Neuronal stem cell (in vitro differentiated cells): ENCODE data around the gene TMEM191C.
"Not testable (repeated sequence)": the region's sequence is repeated elsewhere in the genome, so short reads cannot be mapped to it uniquely, and the experiment has no call there.

Experiments
- DNase-seq: peaks from one replicate; pipeline ENCODE4 v3.0.0-alpha.2; 2013; ENCODE audit warnings: low spot score
- H2AFZ ChIP-seq: one replicate; pipeline ENCODE4 v1.6.1; 2013; ENCODE audit warnings: mild to moderate bottlenecking, low read length, inconsistent platforms
- H2AK5ac ChIP-seq: 2 replicates; pipeline ENCODE4 v1.6.1; 2013; ENCODE audit warnings: low read depth, mild to moderate bottlenecking, inconsistent platforms, low read length, moderate library complexity, mixed read lengths
- H2BK120ac ChIP-seq: 2 replicates; pipeline ENCODE4 v1.6.1; 2013; ENCODE audit warnings: low read depth, mild to moderate bottlenecking, inconsistent platforms, low read length, moderate library complexity, mixed read lengths
- H2BK12ac ChIP-seq: one replicate; pipeline ENCODE4 v1.6.1; 2013; ENCODE audit warnings: low read length, inconsistent platforms
- H2BK15ac ChIP-seq: 2 replicates; pipeline ENCODE4 v1.6.1; 2013; ENCODE audit warnings: mild to moderate bottlenecking, low read length, inconsistent platforms, mixed read lengths
- H2BK5ac ChIP-seq: one replicate; pipeline ENCODE4 v1.6.1; 2013; ENCODE audit warnings: inconsistent platforms, mild to moderate bottlenecking, low read length, moderate library complexity
- H3K14ac ChIP-seq: one replicate; pipeline ENCODE4 v1.6.1; 2013; ENCODE audit warnings: low read length, inconsistent platforms
- H3K18ac ChIP-seq: 2 replicates; pipeline ENCODE4 v1.6.1; 2013; ENCODE audit warnings: low read length, inconsistent platforms
- H3K23ac ChIP-seq: 2 replicates; pipeline ENCODE4 v1.6.1; 2013; ENCODE audit warnings: low read depth, mild to moderate bottlenecking, mixed read lengths, low read length, inconsistent platforms; ENCODE audit not compliant: poor library complexity
- H3K27ac ChIP-seq: replicated peaks from 3 replicates; pipeline ENCODE4 v1.5.1; 2013; ENCODE audit warnings: low read length, inconsistent platforms
- H3K27me3 ChIP-seq, 3 experiments: 2 replicates each; pipeline ENCODE4 v1.6.1; 2013; ENCODE audit warnings: low read length in 3 of 3, mild to moderate bottlenecking in 2 of 3, inconsistent platforms in 1 of 3, low read depth in 1 of 3, mixed read lengths in 1 of 3, moderate library complexity in 1 of 3; ENCODE audit not compliant: control insufficient read depth in 3 of 3, insufficient read depth in 3 of 3
- H3K36me3 ChIP-seq, 2 donors: replicated peaks in 1 of 2; 2 replicates each; pipeline ENCODE4 v1.6.1; 2013; ENCODE audit warnings: low read length in 2 of 2; ENCODE audit not compliant: control insufficient read depth in 2 of 2, insufficient read depth in 2 of 2
- H3K4ac ChIP-seq: 2 replicates; pipeline ENCODE4 v1.6.1; 2013; ENCODE audit warnings: inconsistent platforms, mild to moderate bottlenecking, low read length, moderate library complexity
- H3K4me1 ChIP-seq, 2 donors: 1 replicate in 1 of 2; 2 replicates in 1 of 2; pipeline ENCODE4 v1.6.1; 2013; ENCODE audit warnings: low read length in 2 of 2, low read depth in 1 of 2; ENCODE audit not compliant: control insufficient read depth in 2 of 2, insufficient read depth in 1 of 2
- H3K4me2 ChIP-seq: one replicate; pipeline ENCODE4 v1.6.1; 2013; ENCODE audit warnings: mild to moderate bottlenecking, low read length, inconsistent platforms; ENCODE audit not compliant: insufficient read depth, poor library complexity, severe bottlenecking
- H3K4me3 ChIP-seq, 2 donors: 2 replicates each; pipeline ENCODE4 v1.5.1; 2013; ENCODE audit warnings: low read length in 2 of 2, mild to moderate bottlenecking in 2 of 2, inconsistent platforms in 1 of 2, moderate library complexity in 1 of 2
- H3K79me1 ChIP-seq: one replicate; pipeline ENCODE4 v1.6.1; 2013; ENCODE audit warnings: low read depth, mild to moderate bottlenecking, inconsistent platforms, low read length, moderate library complexity
- H3K9ac ChIP-seq: one replicate; pipeline ENCODE4 v1.6.1; 2013; ENCODE audit warnings: mild to moderate bottlenecking, low read depth, low read length, inconsistent platforms; ENCODE audit not compliant: poor library complexity
- H3K9me3 ChIP-seq, 2 donors: replicated peaks in 1 of 2; 2 replicates each; pipeline versions ENCODE3 to v1.6.1; 2013; ENCODE audit warnings: low read length in 2 of 2, mild to moderate bottlenecking in 2 of 2, inconsistent platforms in 1 of 2, low read depth in 1 of 2, mixed read lengths in 1 of 2, moderate library complexity in 1 of 2; ENCODE audit not compliant: control insufficient read depth in 2 of 2, insufficient read depth in 1 of 2
- H4K8ac ChIP-seq: one replicate; pipeline ENCODE4 v1.6.1; 2013; ENCODE audit warnings: low read depth, mild to moderate bottlenecking, inconsistent platforms, low read length, moderate library complexity
- H4K91ac ChIP-seq: one replicate; pipeline ENCODE4 v1.6.1; 2013; ENCODE audit warnings: low read length, low read depth, mild to moderate bottlenecking, inconsistent platforms; ENCODE audit not compliant: poor library complexity
- WGBS, 2 donors: extraction: QIAGEN DNeasy Blood & Tissue Kit; methylation state at CpG; one replicate each; pipeline ENCODE4 v1.1.7; 2013; ENCODE audit warnings: missing lambda C conversion rate in 2 of 2, mixed read lengths in 1 of 2; ENCODE audit not compliant: insufficient read length in 2 of 2, insufficient replicate concordance in 1 of 2; ENCODE audit errors: extremely low coverage in 2 of 2; 5-methylcytosine and 5-hydroxymethylcytosine counted together

Gene TMEM191C

DNA sequence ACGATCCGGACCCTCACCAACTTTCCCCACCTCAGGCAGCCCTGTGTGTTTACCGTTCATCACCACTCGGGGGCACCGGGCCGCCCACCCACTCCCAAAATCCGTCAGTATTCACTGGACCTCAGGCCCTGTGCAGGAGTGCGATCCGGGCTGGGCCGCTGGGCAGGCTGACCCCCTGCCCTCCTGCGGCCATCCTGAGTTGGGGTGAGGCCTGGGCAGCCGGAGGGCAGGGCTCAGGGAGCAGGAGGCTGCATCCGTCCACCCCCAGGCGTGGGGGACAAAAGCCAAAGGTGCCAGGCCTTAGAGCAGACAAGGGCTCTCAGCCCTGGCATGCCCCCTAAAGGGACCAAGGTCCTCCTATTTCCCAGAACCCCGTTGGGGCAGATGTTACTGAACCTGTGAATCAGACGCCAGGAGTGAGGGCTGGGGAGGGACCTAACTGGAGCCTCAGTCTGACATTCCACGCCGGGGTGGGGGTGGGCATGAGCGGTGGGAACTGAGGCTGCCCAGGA, 16.8 kb upstream of the TMEM191C start:
- H3K27me3 ChIP-seq: no peaks in the 10 kb centered on the region
- WGBS, 2 donors: no CpG with 5 or more reads among the region's 19 CpGs
- H2BK15ac ChIP-seq: no peak overlapping the region
- H3K9me3 ChIP-seq: peaks cover 0 to 3% of the 10 kb centered on the region in 2 donors
- peak overlapping the region; percentile 44 for H3K9ac ChIP-seq
- no peak overlapping the region for H3K4ac ChIP-seq
- no peak overlapping the region for H4K8ac ChIP-seq
- H3K23ac ChIP-seq: no peak overlapping the region
- no peak overlapping the region for H2AFZ ChIP-seq
- H2BK12ac ChIP-seq: no peak overlapping the region
- peaks cover under 1 to 3% of the 10 kb centered on the region in 2 donors for H3K4me1 ChIP-seq
- no peak overlapping the region for H2AK5ac ChIP-seq
- peaks cover 17 to 56% of the 10 kb centered on the region in 2 donors for H3K36me3 ChIP-seq
- peak overlapping the region; percentile 64 for H3K18ac ChIP-seq
- H3K4me3 ChIP-seq: no peak overlapping the region
- DNase-seq: no peak
- no peak overlapping the region for H4K91ac ChIP-seq
- H3K14ac ChIP-seq: no peak overlapping the region
- H3K4me2 ChIP-seq: no peak overlapping the region
- H2BK120ac ChIP-seq: no peak overlapping the region
- H3K27ac ChIP-seq: no peak overlapping the region
- H3K79me1 ChIP-seq: peaks cover 7% of the 10 kb centered on the region
- H2BK5ac ChIP-seq: no peak overlapping the region

DNA sequence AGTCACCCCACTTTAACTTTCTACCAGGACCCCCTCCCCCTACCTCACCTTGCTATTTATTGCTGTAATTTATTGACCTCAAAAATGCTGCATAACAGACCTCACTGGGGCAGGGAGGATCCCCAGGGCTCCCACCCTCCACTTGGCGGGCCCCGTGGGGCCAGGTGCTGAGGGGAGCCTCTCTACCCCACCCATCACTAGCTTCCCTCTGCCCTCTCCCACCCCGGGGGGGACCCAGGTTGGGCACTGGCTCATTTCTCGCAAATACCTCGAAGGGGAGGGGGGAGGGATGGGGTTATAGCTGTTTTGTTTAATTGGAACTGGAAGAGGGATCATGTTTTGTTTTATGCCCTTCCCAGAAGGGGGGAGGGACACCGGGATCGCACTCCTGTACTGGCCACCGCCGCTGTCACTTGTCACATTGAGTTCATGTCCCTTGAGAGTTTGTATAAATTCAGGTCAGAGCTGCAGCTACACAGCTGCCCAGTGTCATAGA, 16.3 kb upstream of the TMEM191C start:
- Histone ChIP-seq H3K27ac (no peak overlapping the region), H2BK120ac (no peak overlapping the region), H3K9ac (no peak overlapping the region), H2BK15ac (no peak overlapping the region), H3K36me3 (peaks cover 16 to 51% of the 10 kb centered on the region in 2 donors), H3K4ac (no peak overlapping the region), H2BK5ac (no peak overlapping the region), H2BK12ac (no peak overlapping the region), H3K79me1 (peaks cover 7% of the 10 kb centered on the region), H3K14ac (no peak overlapping the region), H2AK5ac (no peak overlapping the region), H3K4me1 (peaks cover 4 to 6% of the 10 kb centered on the region in 2 donors), H3K4me3 (no peak overlapping the region), H3K27me3 (no peaks in the 10 kb centered on the region), H4K91ac (no peak overlapping the region), H3K9me3 (peaks cover 0 to 3% of the 10 kb centered on the region in 2 donors), H3K4me2 (no peak overlapping the region), H3K18ac (no peak overlapping the region), H3K23ac (no peak overlapping the region), H2AFZ (no peak overlapping the region), H4K8ac (no peak overlapping the region)
- no peak for DNase-seq
- WGBS, 2 donors: no CpG with 5 or more reads among the region's 9 CpGs

DNA sequence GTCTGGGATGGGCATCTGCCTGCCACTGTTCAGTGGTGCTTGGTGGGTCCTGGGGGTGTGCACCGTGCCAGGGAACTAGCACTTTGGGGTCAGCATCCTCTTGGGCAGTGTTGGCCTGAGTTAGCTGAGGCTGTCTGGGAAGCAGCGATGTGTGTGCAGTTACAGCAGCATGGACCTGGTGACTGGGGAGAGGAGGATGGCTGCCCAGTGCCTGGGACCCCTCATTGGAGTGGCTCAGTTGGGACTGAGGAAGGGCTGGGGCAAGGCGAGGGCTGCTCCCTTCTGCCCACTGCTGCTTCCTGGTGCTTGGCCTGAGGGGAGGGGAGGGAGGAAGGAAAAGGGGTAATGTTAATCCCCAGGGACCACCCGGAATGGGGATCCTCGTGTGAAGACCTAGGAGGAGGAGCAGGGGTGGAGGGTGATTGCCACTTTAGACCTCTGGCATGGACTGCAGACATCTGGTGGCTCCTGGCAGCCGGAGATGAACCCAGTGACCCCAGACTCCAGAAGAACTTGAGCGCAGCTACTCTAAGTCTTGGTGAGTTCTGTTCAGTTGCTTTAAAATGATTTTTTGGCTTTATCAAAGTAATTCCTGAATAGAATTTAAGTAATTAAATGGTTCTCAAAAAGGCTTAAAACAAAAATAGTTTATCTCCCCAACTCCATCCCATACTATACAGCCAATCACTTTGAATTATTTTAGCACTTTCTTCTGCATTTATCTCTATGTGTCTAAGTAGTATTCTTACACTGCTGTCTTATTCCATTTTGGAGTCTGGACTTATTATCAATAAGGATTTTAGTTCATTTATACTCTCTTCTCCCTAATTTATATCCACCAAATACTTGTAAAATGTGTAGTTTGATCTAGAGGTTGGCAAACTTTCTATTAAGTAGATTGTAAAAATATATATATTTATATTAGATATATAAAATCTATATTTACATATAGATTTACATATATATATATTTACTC, 15.4 kb upstream of the TMEM191C start:
- H3K79me1 ChIP-seq: peaks cover 4% of the 10 kb centered on the region
- no CpG with 5 or more reads among the region's 7 CpGs for WGBS, 2 donors
- peak overlapping the region; percentile 22 for H3K23ac ChIP-seq
- H3K4ac ChIP-seq: no peak overlapping the region
- no peaks in the 10 kb centered on the region for H3K27me3 ChIP-seq
- DNase-seq: no peak
- H2BK120ac ChIP-seq: no peak overlapping the region
- peaks cover 4 to 9% of the 10 kb centered on the region in 2 donors for H3K4me1 ChIP-seq
- no peak overlapping the region for H2AFZ ChIP-seq
- peaks cover 7 to 41% of the 10 kb centered on the region in 2 donors for H3K36me3 ChIP-seq
- H3K18ac ChIP-seq: peak overlapping the region; percentile 86
- no peak overlapping the region for H3K4me2 ChIP-seq
- H3K9me3 ChIP-seq: peaks cover 0 to 3% of the 10 kb centered on the region in 2 donors
- H3K4me3 ChIP-seq: peak overlapping the region in 1 of 2 donors; percentile 34
- H2BK15ac ChIP-seq: no peak overlapping the region
- no peak overlapping the region for H2BK12ac ChIP-seq
- H2BK5ac ChIP-seq: no peak overlapping the region
- H4K91ac ChIP-seq: no peak overlapping the region
- H2AK5ac ChIP-seq: no peak overlapping the region
- H3K9ac ChIP-seq: peak overlapping the region; percentile 12
- H3K14ac ChIP-seq: peak overlapping the region; percentile 9
- no peak overlapping the region for H3K27ac ChIP-seq
- no peak overlapping the region for H4K8ac ChIP-seq

- not testable (repeated sequence) for H4K91ac ChIP-seq, H3K18ac ChIP-seq, H2BK5ac ChIP-seq, H3K79me1 ChIP-seq, H3K14ac ChIP-seq, H3K27me3 ChIP-seq, H2BK120ac ChIP-seq, H3K4me1 ChIP-seq, H3K9ac ChIP-seq, H2AK5ac ChIP-seq, H3K4me2 ChIP-seq, DNase-seq, H2BK12ac ChIP-seq, H2AFZ ChIP-seq, H4K8ac ChIP-seq, H3K23ac ChIP-seq, H3K27ac ChIP-seq, H3K4me3 ChIP-seq, H2BK15ac ChIP-seq, H3K4ac ChIP-seq, H3K9me3 ChIP-seq
- WGBS, 2 donors: no CpG with 5 or more reads among the region's 4 CpGs
- H3K36me3 ChIP-seq: peaks cover 4 to 33% of the 10 kb centered on the region in 2 donors
Observed at GRCh38 chr22:21452666-21453065, 14.5 kb upstream of the TMEM191C start.
